CMK (cell line): ENCODE results near the gene UPK3A.
"Not testable (repeated sequence)": the region's sequence is repeated elsewhere in the genome, so short reads cannot be mapped to it uniquely, and the experiment has no call there.

Experiments used
- DNase-seq: peaks from one replicate; pipeline ENCODE4 v3.0.0-alpha.2; 2010; ENCODE audit warnings: low read depth

Gene UPK3A

DNA sequence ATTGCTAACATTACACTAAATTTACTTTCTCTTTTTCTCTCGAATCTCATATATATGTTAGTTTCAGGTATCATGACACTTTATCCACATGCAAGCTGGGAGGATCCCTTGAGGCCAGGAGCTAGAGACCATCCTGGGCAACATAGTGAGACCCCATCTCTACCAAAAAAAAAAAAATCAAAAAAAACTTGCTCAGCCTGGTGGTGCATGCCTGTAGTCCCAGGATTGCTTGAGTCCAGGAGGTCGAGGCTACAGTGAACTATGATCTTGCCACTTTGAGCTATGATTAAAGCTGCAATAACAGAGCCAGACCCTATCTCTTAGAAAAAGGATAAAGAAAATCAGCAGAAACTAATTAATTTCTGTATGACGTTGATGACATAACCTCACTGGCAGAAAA is 3.7 kb upstream of the UPK3A start:
- no peak for DNase-seq

DNA sequence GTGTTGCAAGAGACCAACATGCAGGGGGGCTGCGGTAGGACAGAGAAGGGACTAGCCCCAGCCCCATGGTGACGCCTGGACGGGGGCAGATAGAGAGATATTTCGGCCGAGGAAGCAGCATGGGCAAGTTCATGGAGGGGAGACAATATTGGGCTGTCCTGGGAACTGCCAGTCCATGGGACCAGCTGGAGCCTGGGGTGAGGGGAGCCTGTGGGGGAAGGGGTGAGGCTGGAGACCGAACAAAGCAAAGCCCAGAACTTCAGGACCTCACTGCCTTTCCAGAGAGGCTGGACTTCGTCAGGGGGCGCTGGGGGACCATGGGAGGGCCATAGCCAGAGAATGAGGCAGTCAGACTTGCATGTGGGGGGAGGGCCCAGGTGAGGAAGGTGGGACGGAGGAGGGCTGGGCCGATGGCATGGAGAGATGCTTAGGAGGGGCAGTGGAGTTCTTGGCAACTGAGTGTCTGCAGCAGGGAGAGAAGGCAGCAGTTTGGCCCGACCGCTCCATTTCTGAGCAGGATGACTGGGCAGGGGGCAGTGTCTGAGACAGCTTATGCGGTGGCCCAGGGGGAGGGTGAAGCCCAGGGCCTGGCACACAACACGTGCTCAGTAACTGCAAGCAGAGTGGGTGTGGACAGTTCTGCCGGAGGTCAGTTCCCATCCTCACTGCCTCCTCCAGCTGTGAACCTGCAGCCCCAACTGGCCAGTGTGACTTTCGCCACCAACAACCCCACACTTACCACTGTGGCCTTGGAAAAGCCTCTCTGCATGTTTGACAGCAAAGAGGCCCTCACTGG is 712 bp downstream of the UPK3A start:
- DNase-seq = no peak

DNA sequence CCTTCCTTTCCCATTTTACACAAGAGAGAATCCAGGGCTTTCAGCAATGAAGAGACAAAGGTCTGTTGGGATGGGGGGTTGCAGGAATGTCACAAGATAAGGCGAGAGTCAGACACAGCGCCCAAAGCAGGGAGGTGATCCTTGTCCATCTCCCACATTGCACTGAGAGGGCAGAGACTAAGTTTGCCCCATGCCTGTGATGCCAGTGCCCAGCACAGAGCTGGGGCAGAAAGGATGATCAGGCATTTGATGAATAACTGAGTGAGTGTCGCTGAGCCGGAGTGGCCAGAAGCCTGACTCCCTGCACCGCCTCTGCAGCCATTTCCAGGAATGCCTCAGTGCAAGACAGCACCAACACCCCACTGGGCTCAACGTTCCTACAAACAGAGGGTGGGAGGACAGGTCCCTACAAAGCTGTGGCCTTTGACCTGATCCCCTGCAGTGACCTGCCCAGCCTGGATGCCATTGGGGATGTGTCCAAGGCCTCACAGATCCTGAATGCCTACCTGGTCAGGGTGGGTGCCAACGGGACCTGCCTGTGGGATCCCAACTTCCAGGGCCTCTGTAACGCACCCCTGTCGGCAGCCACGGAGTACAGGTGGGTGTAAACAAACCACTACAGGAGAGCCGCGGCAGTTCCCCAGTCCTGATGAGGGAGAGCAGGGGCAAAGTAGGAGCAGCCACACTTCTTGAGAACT is 2.3 kb downstream of the UPK3A start:
- no peak for DNase-seq

DNA sequence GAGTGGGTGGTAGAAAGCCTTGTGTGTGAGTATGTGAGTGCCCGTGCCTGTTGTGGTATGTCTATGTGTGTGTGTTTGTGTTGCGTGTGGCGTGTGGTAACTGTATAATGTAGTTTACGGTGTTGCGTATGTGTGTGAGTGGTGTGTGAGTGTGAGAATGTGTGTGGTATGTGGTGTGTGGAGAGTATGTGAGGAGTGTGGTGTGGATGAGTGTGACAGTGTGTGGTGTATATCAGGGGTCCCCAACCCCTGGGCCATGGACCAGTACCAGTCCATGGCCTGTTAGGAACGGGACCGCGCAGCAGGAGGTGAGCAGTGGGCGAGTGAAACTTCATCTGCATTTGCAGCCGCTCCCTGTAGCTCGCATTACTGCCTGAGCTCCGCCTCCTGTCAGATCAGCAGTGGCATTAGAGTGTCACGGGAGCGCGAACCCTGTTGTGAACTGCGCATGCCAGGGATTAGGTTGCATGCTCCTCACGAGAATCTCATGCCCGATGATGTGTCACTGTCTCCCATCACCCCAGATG is 5.7 kb downstream of the UPK3A start:
- DNase-seq = no peak

DNA sequence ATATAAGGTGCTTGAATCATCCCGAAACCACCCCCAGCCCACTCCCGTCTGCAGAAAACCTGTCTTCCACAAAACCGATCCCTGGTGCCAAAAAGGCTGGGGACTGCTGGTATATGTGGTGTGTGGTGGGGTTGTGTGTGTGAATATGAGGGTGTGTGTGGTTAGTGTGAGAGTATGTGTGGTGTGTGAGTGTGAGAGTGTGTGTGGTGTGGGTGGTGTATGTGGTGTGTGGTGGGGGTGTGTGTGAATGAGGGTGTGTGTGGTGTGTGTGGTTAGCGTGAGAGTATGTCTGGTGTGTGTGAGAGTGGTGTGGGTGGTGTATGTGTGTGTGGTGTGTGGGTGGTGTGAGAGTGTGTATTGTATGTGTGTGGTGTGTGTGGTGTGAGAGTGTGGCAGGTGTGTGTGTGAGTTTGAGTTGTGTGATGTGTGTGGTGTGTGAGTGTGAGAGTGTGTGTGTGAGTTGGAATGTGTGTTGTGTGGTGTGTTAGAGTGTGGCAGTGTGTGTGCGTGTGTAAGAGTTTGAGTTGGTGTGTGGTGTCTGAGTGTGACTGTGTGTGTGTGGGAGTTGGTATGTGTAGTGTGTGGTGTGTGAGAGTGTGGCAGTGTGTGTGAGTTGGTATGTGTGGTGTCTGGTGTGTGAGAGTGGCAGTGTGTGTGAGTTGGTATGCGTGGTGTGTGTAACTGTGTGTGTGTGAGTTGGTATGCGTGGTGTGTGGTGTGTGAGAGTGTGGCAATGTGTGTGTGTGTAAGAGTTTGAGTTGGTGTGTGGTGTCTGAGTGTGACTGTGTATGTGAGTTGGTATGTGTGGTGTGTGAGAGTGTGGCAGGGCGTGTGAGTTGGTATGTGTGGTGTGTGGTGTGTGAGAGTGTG is 6.5 kb downstream of the UPK3A start:
- DNase-seq = no peak

DNA sequence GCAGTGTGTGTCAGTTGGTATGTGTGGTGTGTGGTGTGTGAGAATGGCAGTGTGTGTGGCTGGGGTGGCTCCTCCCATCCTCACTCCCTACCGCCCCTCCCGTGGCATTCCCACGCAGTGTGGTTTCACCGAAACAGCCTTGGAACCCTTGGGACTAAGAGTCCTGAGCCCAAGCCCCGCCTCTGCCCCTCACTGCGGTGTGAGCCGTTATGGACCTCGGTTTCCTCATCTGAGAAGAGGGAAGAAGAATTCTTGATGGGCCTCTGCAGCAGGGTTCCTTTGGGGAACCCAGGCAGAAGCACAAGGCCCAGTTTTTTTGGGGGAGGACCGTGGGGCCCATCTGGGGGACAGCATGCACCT is 7.2 kb downstream of the UPK3A start:
- DNase-seq = no peak

DNA sequence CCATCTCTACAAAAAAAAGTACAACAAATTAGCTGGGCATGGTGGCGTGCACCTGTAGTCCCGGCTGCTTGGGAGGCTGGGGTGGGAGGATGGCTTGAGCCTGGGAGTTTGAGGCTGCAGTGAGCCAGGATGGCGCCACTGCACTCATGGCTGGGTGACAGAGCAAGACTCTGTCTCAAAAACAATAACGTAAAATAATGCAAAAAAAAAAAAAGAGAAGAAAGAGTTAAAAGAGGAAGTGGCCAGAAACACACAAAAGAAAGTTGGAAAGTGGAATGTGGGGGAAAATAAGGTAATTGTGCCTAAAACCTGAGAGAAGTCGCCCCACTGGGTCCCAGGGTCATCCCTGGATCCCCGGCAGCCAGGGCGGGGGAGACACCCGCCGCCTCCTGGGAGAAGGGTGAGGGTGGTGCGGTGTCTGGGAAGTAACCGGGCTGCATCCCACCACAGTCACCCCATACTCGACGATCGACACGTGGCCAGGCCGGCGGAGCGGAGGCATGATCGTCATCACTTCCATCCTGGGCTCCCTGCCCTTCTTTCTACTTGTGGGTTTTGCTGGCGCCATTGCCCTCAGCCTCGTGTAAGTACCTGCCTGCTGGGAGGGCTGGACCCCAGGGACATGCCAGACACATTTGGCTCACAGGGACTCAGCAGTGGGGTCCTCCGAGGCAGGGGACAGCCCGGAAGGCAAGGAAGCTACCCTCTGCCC is 8.1 kb downstream of the UPK3A start:
- DNase-seq = no peak

DNA sequence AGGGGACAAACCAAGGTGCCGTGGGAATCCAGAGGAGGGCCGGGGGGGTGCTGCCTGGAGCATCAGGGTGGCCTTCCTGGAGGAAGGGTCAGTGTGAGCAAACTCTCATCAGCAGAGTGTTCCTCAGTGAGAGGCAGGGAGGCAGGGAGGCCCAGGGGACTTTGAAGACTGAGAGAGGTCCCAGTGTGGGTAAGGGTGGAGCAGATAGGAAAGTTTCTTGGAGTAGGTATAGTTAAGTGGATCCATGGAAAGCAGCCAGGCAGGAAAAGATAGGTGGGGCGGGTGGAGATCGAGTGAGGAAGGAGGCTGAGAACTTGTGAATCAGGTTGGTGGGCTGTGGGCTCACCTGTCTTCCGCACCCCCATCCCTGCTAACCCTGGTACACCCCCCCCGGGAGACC is 9.3 kb downstream of the UPK3A start:
- no peak for DNase-seq

DNA sequence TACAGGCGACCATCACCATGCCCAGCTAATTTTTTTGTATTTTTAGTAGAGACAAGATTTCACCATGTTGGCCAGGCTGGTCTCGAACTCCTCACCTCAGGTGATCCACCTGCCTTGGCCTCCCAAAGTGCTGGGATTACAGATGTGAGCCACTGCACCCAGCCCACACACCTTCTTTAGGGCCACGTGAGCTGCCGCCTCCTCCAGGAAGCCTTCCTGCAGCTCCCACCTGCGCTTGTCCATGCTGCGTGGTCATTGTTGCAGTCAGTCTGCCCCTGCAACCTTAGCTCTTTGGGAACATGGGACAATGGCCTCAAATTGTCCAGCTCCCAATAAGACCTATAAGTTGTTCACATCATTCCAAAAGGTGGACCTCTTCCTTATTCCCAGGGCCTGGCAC is 10.3 kb downstream of the UPK3A start:
- not testable (repeated sequence) for DNase-seq

DNA sequence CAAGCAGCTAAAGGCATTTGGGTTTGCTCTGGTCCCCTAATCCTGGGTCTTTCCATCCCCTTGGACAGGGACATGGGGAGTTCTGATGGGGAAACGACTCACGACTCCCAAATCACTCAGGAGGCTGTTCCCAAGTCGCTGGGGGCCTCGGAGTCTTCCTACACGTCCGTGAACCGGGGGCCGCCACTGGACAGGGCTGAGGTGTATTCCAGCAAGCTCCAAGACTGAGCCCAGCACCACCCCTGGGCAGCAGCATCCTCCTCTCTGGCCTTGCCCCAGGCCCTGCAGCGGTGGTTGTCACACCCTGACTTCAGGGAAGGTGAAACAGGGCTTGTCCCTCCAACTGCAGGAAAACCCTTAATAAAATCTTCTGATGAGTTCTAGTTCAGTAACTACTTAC is 10.7 kb downstream of the UPK3A start:
- no peak for DNase-seq

DNA sequence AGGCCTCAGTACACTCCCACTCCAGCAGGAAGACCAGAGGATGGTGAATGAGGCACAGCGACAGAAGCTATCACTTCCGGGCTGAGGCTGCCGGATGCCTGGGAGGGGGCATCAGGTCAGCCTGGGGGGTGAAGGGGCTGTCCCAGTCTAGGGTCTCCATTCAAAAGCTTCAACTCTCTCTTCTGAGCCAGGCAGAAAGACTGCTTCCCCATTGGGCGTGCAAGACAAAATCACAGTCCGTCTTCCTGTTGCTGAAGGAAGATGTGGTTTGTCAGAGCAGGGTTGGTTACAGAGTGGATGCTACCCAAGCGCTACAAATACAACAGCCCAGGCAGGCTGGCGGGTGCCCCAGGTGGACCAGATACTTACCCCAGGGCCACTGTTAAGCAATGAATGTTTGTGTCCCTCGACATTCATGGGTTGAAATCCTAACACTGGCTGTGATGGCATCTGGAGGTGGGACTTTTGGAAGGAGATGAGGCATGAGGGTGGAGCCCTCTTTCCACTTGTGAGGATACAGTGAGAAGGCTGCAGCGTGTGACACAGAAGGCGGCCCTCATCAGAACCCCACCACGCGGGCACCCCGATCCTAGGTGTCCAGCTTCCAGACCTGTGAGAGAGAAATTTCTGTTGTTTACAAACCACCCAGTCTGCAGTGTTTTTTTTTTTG is 12.0 kb downstream of the UPK3A start:
- DNase-seq = no peak

DNA sequence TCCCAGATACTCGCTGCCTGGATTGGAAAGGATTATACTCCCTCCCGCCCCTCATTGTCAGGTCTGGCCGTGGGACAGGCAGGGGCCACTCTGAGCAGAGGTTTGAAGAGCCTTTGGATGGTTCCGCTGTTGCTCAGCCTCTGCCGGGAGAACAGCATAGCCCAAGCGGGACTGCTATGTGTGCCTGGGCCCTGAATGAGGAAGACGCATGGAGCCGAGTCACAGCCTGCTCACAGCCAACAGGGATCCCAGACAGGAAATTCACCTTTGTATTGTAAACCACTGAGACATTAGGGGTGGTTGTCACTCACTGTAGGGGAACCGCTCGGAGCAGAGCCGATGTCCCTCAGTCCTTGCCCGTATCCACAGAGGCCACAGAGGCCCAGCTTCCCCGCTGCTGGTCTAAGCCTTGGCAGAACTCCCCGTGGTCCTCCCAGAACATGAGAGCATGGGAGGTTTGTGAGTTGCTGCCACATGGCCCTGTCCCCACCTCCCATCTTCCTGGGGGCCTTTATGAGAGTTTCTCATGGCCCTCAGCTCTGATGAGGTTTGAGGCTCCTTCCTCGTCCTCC is 14.3 kb downstream of the UPK3A start:
- no peak for DNase-seq

DNA sequence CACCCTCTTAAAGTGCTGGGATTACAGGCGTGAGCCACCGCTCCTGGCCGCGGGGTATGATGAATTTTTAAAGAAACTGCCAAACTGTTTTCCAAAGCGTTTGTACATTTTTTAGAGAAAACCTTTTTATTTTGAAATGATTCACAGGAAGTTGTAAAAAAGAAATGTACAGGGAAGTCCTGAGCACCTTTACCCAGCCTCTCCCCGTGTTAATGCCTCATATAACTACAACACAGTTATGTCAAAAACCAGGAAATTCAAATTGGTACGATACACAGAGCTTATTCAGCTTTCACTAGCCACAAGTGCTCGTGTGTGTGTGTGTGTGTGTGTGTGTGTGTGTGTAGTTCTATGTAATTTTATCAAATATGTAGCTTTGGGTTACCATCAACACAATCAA is 18.0 kb downstream of the UPK3A start:
- DNase-seq = no peak

DNA sequence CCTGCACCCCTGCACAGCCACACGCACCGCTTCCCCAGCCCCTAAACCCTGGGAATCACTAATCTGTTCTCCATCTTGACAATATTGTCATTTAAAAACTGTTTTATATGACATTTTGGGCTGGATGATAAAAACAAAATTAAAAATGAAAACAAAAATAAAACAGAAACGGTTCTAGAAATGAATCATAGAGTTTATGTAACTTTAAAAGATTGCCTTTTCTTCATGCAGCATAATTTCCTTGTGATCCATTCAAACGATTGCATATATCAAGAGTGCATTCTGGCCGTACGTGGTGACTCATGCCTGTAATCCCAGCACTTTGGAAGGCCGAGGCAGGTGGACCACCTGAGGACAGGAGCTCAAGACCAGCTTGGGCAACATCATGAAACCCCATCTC is 18.4 kb downstream of the UPK3A start:
- no peak for DNase-seq

DNA sequence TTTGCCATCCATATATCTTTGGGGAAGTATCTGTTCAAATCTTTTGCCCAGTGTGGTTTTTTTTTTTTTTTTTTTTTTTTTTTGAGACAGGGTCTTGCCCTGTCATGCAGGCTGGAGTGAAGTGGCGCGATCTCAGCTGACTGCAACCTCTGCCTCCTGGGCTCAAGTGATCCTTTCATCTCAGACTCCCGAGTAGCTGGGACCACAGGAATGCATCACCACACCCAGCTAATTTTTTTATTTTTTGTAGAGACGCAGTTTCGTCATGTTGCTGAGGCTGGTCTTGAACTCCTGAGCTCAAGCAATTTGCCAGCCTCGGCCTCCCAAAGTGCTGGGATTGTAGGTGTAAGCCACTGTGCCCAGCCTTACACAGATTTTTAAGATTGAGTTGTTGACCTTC is 20.2 kb downstream of the UPK3A start:
- DNase-seq = no peak

DNA sequence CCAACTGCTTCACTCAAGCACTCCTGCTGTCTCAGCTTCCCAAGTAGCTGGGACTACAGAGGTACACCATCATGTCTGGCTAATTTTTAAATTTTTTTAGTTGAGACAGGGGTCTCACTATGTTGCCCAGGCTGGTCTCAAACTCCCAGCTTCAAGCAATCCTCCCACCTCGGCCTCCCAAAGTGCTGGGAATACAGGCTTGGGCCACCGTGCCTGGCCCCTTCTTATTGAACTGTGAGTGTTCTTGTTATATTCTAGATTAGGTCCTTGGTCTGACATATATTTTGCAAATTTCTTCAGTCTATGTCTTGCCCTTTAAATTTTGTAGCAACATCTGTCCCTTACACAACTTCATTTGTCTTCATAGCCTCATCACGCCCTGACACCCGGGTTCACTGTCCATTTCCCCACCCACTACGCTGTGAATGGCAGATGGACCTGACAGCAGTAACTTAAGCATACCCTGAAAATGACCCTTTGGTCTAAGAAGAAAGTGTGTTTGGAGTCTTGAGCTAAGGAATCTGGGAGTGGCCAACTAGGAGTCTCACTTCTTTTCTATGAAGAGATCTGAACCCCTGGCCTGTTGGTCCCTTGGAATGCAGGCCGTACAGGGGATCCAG is 20.8 kb downstream of the UPK3A start:
- DNase-seq = no peak

DNA sequence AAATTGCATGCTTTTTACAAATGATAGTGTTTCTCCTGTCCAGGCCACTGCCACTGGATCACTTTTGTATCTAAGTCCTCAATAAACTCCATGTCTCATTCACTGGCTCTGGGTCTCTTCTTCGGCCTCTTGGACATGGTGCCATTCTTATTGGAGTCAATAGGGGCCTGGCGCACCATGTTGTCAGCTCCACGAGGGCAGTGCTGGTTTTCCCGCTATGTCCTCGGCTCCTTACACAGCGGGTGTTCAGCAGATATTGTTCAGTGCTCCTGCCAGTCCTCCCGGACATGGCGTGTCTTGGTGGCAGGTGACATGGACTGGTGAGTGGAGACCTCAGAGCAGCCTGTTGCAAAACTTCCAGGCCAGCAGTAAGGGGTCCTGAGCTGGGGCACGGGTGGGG is 21.4 kb downstream of the UPK3A start:
- DNase-seq = no peak

DNA sequence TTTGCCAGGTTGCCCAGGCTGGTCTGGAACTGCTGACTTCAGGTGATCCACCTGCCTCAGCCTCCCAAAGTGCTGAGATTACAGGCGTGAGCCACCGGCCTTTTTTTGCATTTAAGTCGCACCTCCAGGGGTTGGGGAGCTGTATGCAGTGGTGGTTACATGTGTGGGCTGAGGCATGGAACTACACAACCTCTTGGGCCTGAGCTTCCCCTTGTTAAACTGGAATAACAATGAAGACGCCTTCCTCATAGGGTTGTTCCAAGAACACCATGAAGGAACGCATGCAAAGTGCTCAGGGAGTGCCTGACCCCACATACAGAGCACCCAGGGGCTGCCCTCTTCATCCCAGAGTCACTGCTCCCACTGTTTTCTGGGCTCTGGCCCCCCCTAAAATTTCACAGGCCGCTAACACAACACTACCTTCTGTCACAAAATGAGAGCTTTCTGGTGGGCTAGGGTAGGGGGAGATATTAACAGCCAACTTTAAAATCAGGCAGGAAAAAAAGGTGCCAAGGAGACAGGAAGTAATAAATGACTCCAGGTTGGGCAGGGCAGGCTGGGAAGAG is 23.7 kb downstream of the UPK3A start:
- DNase-seq = no peak

DNA sequence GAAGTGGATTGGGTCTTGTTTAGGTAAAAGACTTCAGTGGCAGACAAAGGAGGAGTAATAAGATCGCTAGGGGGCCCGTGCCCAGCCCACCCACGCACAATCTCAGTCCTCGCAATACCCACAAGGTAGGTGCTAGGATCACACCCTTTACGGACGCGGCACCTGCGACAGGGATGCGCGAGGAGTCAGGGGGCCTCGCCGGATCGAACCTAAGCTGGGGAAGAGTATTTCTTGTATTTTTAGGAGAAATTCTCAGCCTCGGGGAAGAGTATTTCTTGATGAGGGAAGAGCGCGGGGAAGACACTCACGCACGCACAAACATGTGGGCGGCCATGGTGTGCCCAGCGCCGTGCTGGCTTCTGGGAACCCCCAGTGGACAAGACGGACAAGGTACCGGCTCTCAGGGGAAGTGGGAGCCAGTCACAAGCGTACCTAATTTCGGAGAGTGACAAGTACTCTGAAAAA is 24.2 kb downstream of the UPK3A start:
- no peak for DNase-seq
